Measurements from ENCODE around the gene ANKMY1. TPM values are rescaled to one million over a fixed set of nuclear protein-coding genes. Genes with fewer than 3 reads are reported as not detected.
"Not testable (repeated sequence)": the region's sequence is repeated elsewhere in the genome, so short reads cannot be mapped to it uniquely, and the experiment has no call there.

Gene ANKMY1
- total RNA-seq, 1 donor from 2014 or later, result 5.6 TPM

DNA sequence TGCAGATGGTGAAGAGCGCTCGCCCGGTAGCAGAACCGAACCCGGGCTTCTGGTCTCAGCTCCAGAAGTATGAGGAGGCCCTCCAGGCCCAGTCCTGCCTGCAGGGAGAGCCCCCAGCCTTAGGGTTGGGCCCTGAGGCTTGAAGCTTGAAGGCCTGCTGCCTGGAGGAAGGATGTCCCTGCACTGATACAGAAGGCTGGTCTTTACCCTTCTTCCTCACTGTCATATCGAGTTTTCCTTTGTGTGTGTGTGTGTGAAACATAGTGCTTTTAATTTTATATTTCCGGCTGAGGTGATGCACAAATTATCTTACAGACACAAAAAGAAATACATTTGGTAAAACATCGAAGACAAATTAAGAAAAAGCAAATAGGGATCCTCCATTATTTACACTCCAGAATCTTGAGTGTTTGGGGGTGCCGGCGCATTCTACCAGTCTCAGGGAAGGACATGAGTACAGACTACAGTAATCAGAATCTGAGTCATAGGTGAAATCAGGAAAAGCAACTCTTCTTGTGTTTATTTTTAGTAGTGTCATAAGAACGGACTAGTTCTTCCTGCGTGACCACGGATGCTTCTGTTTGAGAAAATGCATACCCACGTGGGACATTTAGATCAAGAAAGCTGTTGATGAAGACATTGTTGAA, 3.7 kb upstream of the ANKMY1 start:
- DNase-seq, result peak; percentile 35
- no peak for ATAC-seq (ENCODE audit: poor library complexity)
- intact Hi-C loops (cut with DNase I), result no loop called here

DNA sequence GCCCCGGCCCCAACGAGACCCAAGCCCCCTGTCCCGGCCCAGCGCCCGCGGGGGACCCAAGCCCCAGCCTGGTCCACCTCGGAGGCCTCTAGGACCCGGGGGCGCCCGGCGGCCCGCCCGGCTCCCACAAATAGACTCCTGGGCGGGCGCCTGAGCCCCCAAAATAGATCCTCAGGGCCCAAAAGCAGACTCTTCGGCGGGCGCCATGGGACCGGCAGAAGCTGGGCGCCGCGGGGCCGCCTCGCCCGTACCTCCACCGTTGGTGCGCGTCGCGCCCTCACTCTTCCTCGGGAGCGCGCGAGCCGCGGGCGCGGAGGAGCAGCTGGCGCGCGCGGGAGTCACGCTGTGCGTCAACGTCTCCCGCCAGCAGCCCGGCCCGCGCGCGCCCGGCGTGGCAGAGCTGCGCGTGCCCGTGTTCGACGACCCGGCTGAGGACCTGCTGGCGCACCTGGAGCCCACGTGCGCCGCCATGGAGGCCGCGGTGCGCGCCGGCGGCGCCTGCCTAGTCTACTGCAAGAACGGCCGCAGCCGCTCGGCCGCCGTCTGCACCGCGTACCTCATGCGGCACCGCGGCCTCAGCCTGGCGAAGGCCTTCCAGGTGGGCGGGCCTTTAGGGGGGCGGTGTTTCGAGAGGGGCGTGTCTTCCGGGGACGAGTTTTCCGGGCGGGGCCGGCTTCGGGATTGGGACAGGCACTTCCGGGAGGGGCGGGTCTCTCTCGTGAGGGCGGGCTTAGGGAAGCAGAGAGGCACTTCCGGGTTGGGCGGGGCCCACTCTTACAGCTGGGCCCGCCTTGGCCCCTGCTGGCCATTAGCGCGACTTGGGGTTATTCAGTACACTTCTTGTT, 2.9 kb upstream of the ANKMY1 start:
- intact Hi-C loops (cut with DNase I), result no loop called here
- ATAC-seq (ENCODE audit: poor library complexity), result peak; percentile 88
- peak; percentile 100 for DNase-seq

DNA sequence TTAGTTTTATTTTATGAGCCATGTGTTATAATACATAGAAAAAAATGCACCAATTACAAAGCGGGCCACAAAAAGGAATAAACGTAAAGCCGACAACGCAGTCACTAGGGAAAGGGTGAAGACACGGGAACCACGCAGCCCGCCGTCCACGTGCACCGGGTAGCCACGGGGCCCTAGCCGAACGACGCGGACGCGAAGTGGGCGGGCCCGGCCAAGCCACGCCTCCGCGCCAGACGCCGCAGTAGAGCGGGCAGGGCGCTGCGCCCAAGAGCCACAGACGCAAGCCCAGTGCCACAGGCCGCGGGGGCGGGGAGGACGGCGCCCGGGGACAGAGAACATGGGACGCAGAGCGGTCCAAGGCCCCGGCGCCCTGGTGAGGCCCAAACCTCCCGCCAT, 2.3 kb upstream of the ANKMY1 start, which contains the start of gene DUSP28:
Gene DUSP28, plus strand, starts transcription at position 274 of the 396 bp plus-strand sequence. CDS start 328 bp downstream, outside the sequence.
- DNase-seq, result peak; percentile 96
- intact Hi-C loops (cut with DNase I), result no loop called here
- peak; percentile 87 for ATAC-seq (ENCODE audit: poor library complexity)

DNA sequence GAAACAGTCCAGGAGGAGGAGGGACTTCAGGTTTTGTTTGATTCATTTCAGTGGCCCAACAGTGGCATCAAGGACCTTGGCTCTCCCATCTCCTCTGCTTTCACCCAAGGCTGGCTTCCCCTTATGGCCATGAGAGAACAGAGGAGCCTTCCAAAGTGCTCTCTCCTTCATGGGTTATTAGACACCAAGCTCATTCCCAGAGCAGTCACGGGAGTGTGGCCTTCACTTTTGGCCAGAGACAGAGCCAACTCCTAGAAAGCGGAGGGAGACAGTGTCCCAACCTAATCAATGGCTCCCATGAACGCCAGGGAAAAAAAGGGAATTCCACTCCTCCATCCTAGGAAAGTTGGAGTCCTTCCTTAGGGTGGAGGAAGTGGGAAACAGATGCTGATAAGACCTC, 1.5 kb upstream of the ANKMY1 start:
- intact Hi-C loops (cut with DNase I), result no loop called here
- ATAC-seq (ENCODE audit: poor library complexity) (no peak), DNase-seq (no peak)

DNA sequence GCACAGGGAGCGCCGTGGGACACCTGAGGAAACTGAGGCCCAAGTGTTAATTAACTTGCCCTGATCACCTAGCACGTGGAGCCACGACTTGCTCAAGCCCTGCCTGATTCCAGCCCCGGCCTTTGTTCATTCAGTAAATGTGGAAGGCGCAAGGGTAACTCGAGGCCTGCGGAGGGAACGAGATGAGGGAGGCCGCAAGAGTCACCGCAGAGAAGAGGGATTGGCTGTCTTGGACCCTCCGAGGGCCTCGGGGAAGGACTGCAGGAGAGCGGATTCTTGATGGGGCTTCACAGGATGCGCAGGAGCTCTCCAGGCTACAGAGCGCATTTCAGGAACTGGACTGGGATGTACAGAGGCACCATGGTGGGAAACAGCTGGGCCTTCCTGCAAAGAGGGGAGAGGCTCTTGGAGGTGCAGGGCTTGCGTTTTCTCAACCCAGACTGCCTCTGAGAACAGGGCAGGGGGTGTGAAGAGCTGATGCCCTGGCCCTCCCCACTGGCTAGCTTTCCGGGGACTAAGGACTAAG, 511 bp upstream of the ANKMY1 start:
- intact Hi-C loops (cut with DNase I), result no loop called here
- DNase-seq, result no peak
- ATAC-seq (ENCODE audit: poor library complexity), result no peak

DNA sequence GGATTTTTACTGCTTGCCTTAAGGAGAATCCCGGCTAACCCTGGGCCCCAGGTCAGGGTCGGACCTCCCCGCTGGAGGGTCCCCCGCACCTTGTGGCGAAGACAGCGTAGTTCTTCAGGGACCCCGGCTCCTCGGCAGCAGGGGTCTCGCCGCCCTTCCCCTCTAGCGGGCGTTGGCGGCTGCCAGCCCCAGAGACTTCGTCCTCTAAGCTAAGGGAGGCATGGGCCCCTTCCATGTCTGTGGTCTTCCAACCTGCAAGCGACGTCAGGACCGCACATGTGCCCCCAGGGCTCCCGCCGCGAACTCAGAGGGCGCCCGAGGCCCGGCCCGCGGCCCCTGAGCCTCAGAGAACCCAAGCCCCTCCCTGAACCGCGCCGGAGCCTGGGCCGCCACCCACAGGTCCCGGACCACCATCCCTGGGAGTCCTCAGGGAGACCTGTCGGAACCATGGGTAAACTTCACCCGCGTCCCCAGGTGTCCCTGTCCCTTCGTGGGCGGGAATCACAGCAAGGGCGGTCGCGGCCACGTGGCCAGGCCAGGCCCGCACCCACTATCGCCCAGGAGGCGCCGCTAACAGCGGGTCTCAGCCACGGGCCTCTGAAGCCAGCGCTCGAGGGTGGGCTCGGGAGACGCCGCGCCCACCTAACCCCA, 562 bp downstream of the ANKMY1 start:
- intact Hi-C loops (cut with DNase I), result no loop called here
- no peak for DNase-seq
- ATAC-seq (ENCODE audit: poor library complexity), result no peak

DNA sequence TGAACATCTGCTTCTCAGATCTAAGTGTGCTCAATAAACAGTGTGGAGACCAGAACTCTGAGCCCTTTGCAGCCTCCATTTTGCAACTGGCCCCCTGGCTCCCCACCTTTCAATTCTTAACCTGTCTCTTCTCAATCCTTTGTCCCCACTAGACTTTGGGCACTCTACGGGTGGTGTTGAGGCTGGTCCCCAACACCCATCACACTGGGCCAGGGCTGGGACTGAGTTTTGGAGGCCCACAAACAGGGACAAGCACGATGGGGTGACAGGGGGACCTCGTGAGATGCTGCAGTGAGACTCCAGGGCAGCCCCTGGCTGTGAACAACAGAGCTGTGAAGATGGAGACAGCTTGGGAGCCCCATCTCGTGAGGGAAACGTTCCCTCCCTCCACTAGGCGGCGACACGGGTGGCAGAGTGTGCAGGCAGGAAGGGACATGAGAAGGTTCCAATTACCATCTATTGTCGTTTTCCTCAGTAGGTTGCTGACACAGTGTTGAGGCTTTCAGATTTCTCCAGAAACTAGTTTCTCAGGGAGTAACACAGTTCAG, 1.2 kb downstream of the ANKMY1 start:
- DNase-seq (no peak), ATAC-seq (ENCODE audit: poor library complexity) (no peak)
- intact Hi-C loops (cut with DNase I), result no loop called here

DNA sequence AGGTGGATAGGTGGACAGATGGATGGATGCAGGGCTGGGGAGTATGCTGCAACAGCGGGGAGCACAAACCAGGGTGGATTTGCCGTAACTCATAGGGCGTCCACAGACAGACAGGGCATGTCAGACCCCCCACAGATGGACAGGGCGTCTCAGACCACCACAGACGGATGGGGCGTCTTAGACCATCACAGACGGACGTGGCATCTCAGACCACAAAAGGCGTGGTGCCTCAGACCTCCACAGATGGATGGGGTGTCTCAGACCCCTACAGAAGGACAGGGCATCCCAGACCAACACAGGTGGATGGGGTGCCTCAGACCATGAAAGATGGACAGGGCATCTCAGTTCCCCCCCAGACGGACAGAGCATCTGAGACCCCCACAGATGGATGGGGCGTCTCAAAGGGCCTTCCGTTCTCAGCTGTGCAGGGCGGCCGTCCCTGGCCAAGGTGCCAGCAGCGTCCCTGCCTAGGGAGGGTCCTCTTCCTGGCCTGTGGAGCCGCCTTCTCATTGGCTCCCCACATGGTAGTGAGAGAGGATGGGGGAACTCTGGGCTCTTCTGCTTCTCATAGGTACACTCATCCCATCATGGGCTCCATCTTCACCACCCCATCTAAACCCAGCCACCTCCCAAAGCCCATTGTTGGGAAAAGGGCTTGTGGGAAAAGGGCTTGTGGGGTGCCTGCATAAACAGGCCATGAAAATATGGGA, 2.1 kb downstream of the ANKMY1 start:
- intact Hi-C loops (cut with DNase I), result no loop called here
- DNase-seq (no peak), ATAC-seq (ENCODE audit: poor library complexity) (no peak)

DNA sequence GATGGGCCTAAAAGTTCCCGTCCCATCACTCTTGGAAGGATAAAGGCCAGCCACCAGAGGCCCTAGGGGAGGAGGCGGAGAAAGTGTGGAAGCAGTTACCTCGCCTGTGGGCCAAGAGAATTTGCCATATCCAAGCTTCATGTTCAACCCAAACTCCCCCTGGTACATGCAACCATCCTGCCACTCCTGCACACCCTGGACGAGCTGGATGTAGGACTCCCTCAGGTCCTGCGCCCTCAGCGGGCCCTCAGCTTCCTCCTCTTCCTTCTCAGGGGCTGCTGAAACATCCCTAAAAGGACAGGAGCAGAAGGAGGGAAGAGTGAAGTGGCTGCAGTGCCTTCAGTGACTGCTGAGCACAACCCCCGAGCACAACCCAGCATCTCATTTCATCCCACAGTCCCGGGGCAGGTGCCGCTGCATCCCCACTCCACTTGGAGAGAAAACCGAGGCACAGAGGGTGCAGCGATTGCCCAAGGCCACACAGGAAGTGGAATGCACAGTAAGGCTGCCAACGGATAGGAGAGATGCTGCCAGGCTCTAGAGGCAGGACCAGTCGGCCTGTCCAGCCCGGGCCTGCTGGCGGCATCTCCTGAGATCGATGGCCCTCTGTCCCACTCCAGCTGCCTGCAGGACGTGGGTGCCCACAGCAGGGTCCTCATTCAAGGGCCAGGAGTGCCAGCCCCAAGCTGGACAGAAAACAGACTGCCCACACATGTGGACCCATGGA, 2.9 kb downstream of the ANKMY1 start:
- no peak for DNase-seq
- no peak for ATAC-seq (ENCODE audit: poor library complexity)
- intact Hi-C loops (cut with DNase I), result no loop called here

DNA sequence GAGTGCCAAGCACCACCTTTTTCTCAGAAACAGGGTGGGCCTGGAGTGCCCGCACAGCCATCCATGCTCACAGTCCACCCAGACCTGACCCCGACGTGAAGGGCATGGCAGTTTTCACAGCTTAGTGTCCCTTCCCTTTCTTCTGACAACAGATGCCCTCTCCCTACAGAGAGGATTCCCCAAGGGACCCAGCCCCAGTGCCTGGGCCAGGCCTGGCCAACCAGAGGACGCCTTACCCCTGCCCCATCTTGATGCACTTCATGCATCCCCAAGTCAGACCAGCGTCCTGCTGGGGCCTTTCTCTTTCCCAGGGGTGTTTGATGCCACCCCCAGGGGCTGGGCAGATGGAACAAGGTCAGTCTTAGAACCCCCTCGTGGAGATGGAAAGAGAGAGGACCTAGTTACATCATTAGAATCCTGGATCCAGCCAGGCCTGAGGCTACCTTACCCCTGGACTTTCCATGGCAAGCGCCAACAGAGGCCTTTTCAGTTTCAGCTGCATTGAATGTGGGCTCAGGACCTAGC, 3.8 kb downstream of the ANKMY1 start:
- DNase-seq (no peak), ATAC-seq (ENCODE audit: poor library complexity) (no peak)
- intact Hi-C loops (cut with DNase I), result no loop called here

DNA sequence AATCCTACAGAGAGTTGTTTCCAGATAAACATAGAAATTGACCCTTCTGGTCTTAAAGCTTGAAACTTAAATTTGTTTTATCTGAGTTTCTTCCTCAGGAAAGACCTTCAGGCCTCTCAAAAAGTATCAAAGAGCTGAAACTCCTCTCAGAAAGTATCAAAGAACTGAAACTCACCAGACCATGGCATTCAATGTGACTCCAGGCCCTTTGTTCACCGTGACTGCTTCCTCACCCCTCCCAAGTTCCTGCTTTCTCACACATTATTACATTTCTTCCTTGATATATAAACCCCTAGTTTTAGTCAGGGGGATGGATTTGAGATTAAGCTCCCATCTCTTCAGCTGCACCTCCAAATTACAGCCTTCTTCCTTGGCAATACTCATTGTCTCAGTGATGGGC, 6.0 kb downstream of the ANKMY1 start:
- intact Hi-C loops (cut with DNase I), result no loop called here
- ATAC-seq (ENCODE audit: poor library complexity) (no peak), DNase-seq (no peak)

DNA sequence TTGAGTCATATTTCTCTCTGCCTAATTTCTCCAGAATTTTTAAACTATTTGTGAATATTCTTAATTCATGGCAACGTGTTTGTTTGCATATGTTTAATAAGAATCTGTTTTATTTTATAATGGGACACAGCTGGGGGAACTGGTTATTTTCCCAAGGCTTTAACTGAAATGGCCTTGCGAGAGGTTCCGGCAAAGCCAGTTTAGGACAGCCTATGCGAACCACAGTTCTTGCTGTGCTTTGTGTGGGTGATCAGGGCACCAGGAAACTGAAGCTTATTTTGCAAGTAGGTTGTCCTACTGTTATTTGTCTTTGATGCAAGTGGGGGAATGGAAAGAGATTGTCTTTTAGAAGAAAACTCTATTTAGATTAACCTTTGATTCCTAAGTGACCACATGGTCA, 6.5 kb downstream of the ANKMY1 start:
- no peak for DNase-seq
- ATAC-seq (ENCODE audit: poor library complexity), result no peak
- intact Hi-C loops (cut with DNase I), result no loop called here

DNA sequence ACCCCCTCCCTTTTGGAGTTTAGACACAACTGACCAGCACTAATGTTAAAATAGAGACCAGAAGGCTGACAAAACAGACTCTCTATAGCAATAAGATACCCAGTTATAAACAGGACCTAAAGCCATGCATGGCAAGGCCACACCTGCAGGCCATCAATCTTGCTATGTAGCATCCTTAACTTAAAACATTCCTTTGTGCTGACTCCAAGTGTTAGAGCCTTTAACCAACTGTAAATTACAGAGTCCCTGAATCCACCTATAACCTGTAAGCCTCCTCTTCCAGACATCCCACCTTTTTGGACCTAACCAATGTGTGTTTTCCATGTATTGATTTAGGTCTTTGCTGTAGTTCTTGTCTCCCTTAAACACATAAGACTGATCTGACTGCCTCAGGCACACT, 17.9 kb downstream of the ANKMY1 start:
- intact Hi-C loops (cut with DNase I), result no loop called here
- ATAC-seq (ENCODE audit: poor library complexity) (no peak), DNase-seq (no peak)

DNA sequence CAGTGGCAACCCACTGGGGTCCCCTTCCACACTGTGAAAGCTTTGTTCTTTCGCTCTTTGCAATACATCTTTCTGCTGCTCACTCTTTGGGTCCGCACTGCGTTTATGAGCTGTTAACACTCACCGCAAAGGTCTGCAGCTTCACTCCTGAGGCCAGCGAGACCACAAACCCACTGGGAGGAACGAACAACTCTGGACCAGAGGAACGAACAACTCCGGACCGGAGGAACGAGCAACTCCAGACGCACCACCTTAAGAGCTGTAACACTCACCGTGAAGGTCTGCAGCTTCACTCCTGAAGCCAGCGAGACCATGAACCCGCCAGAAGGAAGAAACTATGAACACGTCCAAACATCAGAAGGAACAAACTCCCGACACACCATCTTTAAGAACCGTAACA, 18.7 kb downstream of the ANKMY1 start:
- DNase-seq; ATAC-seq (ENCODE audit: poor library complexity); intact Hi-C loops (cut with DNase I): not testable (repeated sequence)

DNA sequence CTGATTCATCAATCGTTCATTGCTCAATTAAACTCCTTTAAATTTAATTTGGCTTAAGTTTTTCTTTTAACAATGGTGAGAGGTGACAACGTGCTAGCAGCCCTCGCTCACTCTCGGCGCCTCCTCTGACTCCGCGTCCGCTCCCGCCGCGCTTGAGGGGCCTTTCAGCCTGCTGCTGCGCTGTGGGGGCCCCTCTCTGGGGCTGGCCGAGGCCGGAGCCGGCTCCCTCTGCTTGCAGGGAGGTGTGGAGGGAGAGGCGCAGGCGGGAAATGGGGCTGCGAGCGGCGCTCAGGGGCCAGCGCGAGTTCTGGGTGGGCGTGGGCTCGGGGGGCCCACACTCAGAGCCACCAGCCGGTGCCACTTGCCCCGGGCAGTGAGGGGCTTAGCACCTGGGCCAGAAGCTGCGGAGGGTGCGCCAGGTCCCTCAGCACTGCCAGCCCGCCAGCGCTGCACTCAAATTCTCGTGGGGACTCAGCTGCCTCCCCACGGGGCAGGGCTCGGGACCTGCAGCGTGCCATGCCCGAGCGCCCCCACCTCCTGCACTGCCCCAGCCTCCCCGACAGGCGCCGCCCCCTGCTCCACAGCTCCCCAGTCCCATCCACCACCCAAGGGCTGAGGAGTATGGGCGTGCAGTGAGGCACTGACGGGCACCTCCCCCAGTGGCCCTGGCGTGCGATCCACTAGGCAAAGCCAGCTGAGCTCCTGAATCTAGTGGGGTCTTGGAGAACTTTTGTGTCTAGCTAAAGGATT, 19.6 kb downstream of the ANKMY1 start:
- ATAC-seq (ENCODE audit: poor library complexity) (no peak), DNase-seq (no peak)
- intact Hi-C loops (cut with DNase I), result no loop called here

DNA sequence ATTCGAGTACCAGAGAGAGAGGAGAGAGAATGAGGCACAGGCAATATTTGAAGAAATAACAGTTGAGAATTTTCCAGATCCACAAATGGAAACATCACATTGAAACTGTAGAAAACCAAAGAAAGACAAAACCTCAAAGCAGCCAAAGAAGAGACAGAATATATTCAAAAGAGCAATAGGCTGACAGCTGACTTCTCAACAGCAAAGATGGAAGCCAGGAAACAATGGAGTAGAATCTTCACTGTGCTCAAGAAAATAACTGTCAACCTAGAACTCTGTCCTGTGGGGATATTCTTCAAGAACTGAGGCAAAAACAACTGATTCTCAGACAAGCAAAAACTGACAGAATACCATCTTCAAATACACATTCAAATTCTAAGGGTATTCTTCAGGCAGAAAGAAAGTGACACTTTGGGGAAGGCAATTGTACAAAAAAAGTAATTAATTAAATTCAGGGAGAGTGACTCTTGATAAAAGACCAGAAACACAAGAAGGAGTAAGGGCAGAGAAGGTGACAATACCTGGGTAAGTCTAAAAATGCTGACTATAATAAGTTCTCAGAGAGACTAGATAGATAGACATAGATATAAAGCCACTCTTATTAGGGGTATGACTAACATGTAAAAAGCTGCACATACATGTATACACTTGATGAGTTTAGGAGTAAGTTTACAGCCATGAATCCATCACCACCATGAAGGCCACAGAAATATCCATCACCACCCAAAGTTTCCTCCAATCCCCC, 25.6 kb downstream of the ANKMY1 start:
- ATAC-seq (ENCODE audit: poor library complexity) (no peak), DNase-seq (no peak)
- intact Hi-C loops (cut with DNase I), result no loop called here

Measured in Right ventricle myocardium superior (tissue), 1 donor.